Fibroblast of the conjunctiva (primary cell): Measurements from ENCODE around the gene STYXL2.

Experiments
- DNase-seq: peaks from one replicate; pipeline ENCODE4 v3.0.0-alpha.2; 2010; ENCODE audit warnings: low read depth

Gene STYXL2

DNA sequence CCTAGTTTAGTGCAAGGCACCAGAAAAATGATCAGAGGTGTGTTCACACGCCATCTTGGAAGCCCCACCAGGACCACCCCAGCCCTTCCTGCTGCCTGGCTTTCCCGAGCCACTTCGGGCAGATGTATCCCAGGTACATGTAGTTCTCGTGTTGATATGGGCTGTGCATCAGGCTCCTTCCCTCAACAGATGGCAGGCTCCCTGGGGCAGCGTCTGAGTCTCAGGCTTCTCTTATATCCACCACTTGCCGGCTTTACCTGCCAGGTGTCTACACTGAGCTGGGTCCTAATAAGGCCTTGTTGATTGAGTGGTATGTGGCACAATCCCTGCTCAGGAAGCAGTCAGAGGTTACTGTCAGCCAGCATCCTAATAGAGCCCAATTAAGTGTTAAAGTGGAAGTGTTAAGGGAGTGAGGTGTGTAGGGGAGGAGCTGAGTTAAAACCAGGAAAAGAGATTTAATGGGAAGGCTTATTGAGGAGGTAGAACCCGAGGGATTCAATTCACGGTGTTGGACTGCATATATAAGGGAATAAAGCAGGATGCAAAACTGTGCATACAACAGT is 12.2 kb upstream of the STYXL2 start:
- DNase-seq = no peak

DNA sequence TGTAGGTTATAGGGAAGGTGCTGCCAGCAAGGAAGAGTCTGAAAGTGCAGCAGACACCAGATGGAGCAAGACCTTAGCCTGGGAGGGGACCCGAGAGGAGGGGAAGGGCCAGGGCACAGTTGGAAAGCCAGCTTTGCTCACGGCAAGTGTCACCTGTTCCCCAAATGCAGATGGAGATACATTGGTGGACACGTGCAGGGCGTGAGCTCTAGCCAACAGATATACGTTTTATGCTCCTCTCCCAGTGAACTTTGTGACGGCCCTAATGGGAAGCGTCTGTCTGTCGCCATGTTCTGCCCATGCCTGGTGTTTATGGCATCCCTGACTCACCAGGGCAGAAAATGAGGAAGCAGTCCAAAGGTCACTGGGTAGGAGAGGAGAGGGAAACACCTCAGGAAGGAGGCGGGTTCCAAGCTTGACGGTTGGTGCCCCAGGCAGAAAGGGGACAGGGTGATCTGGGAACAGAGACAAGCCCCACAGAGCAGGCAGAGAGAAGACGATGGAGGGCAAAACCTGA is 11.3 kb upstream of the STYXL2 start:
- no peak for DNase-seq

DNA sequence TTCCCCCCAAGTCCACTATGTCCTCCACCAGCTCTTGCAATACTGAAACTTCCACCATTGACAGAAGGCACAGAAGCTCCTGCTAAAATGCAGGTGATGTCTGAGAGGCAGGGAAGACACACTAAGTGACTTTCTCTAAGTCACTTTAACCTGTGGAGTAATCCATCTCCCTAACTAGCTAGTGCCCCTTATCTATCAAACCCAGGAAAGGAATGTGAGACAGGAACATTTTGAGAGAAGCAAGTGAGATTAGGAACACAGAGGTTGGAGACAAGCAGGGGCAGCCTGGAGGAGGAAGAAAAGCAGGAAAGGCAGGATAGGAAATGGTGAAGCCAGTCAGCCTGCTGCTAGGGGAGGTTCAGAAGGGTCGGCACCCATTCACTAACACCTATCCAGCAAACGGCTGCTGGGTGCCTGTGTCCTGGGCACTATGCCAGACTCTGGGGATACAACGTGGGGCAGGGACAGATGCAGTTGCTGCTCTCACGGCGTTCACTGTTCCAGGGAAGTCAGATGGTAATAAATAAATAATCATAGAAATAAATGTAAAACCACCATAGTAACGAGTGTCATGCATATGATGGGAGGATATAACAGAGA is 10.7 kb upstream of the STYXL2 start:
- no peak for DNase-seq

DNA sequence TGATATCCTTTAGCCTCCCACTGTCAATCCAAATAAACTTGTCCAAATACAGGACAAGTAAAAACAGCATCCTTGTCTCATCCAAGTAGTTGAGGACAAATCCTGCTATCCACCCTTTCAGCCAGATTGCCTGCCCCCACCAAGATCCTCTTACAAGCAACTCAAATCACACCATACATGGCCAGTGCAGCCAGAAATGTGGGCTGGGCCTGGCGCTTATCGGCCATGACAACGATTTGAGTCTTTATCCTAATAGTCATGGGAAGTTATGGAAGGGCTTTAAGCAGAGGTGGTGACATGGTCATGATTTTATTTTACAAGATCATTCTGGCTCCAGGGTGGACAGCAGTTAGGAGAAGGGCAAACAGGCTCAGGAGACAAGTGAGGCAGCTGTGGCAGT is 10.0 kb upstream of the STYXL2 start:
- DNase-seq = no peak

DNA sequence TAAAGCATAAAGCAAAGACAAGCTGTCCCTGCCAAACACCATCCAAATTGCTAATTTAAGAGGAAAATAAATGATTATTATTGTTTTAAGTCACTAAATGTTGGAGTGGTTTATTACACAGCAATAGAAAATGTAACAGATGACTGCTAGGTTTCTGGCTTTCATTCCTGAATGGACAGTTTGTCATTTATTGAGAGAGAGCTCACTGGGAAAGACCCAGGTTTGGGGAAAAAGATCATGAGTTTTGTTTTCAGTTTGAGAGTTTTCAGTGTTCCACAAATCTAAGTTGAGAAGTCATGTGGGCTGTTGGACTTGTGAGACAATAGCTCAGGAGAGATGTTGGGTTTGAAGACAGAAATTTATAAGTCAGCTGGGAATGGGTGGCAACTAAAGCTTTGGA is 9.1 kb upstream of the STYXL2 start:
- DNase-seq = no peak

DNA sequence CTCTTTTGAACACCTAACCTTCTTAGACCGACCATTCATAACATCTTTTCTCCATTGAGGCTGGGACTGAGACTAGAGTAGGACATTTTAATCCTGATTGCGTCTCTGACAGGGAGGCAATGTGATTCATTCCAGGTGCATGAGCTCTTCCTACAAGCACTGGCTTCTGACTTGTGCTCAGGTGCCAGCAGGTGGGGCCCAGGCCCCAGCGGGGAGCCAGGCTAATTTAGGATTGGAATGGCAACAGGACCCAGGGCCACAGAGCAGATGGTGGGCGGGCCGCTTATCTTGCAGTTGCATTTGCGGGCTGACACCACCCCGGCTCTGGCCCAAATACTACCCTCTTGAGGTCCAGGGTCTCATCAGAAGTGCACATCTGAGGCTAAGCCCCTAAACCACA is 7.8 kb upstream of the STYXL2 start:
- no peak for DNase-seq

DNA sequence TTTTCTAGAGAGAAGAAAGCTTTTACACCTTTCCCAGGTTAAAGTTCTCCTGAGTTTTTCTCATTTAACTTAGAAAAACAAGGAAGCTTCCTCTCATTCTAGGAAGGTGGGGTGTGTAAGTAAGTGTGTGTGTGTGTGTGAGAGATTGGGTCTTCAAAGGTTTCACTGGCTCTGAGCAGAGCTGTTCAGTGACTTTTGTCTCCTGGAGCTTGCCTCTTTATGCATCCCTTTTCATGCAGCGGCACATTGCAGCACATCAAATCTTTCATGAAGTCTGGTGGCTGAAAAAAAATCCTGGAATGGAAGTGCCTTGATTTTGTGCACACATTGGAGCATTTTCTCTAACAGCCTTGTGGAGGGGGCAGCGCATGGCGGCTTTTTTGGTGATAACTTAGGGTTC is 7.1 kb upstream of the STYXL2 start:
- DNase-seq = no peak

DNA sequence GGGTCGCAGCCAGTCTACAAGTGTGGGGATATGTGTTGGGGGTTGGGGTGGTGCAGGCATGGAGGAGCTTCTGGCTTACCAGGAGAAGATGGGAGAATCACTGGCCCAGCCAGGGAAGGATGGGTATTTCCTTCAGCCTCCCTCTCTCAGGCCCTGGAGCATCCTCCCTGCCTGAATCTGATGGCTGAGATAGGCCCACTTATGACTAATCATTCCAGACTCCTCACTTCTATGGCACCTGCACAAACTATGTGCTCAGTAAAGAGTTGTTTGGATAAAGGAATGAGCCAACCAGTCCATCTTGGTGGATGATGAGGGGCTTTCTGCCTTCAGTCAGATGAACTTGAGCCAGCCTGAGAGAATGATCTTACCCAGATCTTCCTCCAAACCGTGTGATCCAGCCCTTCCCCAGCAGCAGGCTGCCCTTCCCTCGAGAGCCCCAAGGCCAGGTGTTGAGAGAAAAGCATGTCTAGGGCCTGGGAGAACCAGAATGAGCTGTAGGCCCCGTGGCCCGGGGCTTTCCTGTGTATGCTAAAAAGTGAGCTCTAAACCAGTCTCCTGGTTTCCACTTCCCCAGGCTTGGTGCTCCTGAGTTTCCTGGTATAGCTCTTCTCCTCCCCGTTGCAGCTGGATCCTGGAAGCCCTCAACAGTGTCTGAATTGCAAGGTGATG is 5.0 kb upstream of the STYXL2 start:
- DNase-seq = no peak

DNA sequence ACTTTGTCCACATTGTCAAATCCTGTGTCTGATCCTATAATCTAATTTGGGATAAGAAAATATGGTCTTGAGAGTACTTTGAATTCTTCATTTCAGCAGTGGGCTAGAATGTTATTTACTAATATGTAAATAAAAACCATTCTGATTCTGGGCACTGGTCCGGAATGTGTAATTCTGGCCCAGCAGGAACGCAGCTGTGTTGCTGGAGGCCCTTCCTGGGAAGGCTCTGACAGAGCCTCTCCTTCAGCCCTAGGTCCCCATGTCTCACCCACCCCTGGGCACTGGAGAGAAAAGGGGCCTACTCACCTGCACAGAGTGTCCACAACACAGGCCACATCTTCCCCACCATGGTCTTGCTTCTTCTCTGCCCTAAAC is 3.9 kb upstream of the STYXL2 start:
- DNase-seq = no peak

DNA sequence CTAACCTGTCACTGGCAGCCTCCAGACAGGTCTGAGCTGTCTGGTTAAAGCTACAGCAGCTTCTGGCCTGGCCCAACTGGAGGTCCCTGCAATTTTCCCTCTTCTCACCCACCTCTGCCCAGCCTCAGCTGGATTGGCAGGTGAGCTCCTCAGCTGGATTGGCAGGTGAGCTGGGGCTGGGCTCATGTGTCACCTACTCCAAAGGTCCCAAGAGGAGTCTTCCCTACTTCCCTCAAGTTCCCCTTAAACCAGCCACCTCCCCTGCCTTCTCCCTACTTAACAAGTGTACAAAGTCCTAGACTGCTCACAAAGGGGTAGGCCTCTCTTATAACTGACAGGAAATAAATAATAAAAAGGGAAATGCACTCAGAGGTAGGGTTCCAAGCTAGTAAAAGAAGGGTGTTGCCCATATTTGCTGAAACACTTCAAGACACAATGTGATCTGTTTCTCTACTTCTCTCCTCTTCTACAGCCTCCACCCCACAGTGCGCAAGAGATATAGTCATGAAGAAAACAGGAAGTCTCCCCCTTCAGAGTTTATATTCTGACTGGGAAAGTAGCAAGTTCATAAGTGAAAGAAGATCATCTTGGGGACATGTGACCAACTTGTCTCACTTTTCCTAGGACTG is 3.4 kb upstream of the STYXL2 start, which contains the start of gene GPA33:
GPA33 (minus strand) TSS at position 64 of the 629 bp plus-strand sequence. CDS start 90 bp downstream, outside the sequence.
- DNase-seq = no peak

DNA sequence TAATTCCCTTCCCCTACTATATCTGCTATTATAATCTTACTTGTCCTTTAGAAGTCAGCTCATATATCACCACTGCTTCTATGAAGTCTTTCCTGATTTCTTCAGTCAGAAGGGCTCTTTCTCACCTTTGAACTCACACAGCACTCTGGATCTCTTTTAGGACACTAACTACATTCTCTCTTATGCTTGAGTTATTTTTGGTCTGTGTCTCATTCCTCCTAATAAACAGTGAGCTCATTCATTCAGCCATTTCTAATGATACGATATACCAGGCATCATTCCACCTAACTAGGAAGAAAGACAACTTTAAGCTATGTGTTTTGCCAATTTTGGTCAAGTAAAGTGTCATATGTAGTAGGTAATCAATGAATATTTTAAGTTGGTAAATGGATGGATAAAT is 1.2 kb upstream of the STYXL2 start:
- DNase-seq = no peak

DNA sequence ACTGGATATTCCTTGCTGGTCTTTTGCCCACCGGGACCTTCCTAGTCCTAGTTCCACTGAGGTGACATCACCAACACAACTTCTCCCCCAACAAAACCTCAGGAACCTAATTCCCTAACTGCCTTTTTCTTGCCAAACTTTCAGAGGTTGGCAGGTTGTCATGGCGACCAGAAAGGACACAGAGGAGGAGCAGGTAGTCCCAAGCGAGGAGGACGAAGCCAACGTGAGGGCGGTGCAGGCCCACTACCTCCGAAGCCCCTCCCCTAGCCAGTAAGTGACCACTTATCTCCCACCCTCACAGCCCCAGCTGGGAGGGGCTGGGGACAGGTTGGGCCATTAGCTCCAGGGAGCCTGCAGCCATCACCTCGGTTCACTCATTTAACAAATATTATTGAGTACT is 815 bp downstream of the STYXL2 start:
- DNase-seq = no peak

DNA sequence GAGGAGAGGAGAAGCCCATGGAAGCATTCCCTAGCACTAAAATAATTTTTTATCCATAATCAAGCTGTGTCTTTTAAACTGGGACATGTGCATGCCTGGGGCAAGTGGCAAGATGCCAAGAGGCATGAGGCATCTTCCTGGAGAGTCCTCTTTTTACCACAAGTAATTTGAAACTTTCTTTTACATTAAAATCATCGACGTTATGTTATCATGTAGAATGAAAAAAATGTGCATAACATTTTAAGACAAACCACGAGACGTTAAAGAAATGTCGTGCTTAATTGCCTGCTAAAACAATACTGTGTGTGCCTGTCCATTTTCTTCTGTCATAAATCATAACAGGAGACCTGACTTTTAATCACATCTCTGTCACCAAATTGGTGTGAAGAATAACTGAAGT is 1.5 kb downstream of the STYXL2 start:
- DNase-seq = peak; percentile 16

DNA sequence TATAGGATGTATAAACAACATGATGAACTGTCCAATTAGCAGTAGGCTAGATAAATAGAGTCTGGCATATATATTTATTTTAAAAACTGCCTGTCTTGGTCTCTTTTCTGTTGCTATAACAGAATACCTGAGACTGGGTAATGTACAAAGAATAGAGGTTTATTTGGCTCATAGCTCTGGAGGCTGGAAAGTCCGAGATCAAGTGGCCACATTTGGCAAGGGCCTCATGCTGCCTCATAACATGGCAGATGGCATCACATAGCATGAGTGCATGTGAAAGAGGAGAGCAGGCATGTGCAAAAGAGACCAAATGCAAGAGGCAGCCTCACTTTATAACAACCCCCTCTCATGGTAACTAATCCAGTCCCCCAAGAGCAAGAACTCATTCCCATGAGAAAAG is 6.0 kb downstream of the STYXL2 start:
- DNase-seq = no peak

DNA sequence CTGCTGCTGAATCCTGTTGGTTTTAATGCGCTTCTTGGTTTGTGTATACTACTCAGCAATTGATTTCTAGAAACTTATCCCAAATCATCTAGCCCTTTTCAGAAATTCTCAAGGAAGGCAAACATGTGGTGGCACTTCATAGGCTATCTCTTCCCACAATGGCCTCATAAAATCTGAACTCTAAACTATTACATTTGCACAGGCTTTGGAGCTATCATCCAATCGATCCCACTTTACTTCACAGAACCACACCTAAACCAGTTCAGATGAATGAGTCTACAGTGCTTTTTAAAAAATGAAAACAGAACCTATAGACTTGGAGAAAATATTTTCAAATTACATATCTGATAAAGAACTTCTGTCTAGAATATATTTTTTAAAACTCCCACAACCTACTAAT is 6.9 kb downstream of the STYXL2 start:
- DNase-seq = no peak

DNA sequence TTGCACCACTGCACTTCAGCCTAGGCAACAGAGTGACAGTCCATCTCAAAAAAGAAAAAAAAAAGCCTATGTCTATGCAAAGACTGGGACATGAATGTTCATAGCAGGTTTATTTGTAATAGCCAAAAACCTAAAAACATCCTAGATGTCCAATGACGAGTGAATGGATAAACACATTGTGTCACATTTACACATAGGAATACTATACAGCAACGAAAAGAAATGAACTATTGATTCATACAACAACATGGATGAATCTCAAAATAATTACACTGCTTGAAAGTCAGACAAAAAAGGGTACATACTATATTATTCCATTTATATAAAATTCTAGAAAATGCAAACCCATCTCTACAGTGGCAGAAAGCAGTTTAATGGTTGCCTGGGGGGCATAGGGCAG is 7.9 kb downstream of the STYXL2 start:
- no peak for DNase-seq

DNA sequence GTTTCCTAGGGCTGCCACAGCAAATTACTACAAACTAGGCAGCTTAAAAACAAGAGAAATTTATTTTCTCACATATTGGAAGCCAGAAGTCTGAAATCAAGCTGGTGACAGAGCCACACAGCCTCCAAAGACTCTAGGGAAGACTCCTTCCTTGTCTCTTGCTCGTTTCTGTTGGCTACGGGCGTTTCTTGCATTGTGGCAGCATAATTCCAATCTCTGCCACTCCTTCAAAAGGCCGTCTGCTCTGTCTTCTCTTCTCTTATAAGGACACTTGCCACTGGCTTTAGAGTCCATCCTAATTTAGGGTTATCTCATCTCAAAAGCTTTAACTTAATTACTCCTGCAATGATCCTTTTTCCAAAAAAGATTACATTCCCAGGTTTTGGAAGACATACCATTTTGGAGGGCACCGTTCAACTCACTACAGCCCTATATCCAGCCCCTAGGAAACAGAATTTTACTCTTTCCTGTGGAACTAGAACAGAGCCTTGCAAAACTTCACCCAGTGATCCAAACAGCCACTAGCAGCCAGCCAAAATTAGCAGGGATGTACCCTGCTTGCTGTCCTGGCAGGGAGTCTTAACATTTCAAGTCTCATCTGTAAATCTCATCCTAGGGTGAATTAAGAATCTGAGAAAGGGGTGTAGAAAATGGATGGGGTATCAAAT is 9.2 kb downstream of the STYXL2 start:
- DNase-seq = no peak

DNA sequence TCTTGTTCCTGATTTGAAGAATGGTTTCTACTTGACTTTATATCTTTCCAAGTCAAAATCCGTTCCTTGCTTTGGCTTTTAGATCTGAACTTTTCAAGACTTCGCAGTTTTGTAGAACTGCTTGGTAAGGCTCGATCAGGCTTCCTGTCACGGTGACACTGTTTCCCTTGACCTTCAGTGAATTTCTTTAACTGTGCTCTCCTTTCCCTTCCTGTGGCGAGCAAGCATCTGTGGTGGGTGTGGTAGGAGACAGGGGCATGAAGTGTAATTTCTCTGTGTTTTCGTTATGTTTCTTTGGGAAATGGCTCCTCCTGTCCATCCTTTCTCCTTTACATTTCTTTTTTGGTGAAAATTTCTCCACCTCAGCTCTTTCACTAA is 10.4 kb downstream of the STYXL2 start:
- no peak for DNase-seq

DNA sequence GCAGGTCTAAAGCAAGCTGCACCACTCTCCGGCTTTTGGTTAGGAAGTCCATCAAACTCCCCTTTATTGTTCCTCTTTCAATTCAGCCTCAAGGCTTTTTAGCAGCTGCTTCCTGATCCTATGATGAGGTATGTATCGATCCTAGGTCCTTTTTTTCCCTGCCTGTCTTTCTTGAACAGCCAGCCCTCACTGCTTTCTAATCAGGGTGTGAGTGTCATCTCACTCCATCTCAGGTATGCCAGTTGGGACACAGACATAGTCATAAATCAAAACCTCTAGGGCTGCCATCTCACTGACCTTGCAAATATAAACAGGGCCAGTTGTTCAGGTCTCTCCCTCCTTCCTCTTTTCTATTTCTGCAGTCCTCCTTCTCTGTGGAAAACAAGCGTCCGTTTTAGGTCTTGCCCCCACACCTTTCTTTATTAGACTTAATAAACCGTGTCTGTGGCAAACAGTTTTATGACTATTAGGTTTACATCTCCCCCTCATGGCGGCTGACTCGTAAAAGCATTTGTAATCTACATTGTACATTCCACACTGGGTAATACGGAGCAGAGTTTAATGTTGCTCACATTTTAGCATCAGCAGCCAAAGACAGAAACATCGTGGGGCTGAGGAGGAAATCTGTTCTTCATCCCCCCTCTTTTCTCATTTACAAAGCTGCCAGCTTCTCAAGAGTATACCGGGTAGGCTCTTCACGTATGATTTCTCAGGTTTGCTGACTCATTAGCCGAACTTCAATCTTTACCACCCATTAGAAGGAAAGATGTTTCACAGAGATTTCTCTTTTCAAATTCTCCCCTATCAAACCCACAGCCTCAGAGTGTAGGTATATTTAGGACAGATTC is 11.6 kb downstream of the STYXL2 start:
- no peak for DNase-seq

DNA sequence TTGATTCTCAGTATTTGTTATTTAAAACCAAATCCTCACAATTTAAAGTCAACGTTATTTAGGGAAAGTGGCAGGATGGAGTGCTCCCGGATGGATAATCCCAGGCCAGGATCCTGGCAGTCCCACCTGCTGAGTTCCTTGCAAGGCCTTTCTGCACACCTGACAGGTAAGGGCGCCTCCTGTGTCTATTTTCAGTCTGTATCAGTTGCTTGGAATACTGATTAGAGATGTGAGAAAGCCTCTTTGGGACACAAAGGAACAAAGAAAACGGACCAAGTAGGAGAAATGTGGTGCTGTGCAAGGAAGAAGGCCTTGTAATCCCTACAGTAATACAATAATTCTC is 12.2 kb downstream of the STYXL2 start:
- no peak for DNase-seq

DNA sequence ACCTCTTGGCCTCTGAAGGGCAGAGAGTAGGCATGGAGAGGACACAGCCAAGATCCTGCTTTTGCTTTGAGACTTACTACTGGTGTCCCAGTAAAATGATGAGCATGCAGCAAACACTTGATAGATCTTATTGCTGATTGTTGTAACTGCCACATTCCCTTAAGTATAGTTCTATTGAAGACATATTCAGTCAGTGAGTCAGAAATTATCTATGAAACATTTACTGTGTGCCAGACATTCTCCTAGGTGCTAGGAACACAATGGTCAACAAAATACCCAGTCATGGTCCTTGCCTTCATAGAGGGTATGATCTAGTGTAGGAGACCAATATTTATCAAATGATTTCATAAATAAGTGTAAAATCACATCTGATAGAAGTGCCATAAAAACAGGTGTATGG is 13.6 kb downstream of the STYXL2 start:
- no peak for DNase-seq

DNA sequence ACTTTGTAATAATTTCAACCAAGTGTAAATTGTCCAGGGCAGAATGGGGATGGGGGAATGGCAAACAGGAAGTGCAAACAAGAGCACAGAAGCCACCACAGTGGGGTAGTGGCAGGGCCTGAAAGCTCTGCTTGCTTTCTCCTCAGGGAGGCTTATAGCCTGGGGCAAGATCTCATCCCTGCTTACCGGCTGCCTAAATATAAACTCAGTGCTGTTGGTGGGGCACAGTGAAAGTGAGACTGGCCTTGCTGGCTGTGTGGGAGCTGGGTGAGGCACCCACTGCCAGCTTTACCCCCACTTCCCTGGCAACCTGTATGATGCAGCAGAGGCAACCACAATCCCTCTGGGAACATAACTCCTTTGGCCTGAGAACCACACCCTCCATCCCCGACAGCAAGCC is 15.2 kb downstream of the STYXL2 start:
- no peak for DNase-seq
